Measurements from ENCODE around the gene L3MBTL3. TPM values are rescaled to one million over a fixed set of nuclear protein-coding genes. Genes with fewer than 3 reads are reported as not detected.

The L3MBTL3 gene
- total and polyA plus RNA-seq, 2 experiments from 2014 or later = 8.7 to 11.2 TPM

- no peak for TF ChIP-seq ZNF462 (CRISPR knock-in tag; IDR thresholded peaks at IDR 0.05)
- TF ChIP-seq EZH2phosphoT487 (IDR thresholded peaks at IDR 0.05; ENCODE audit: unreplicated experiment) = no peak
- no peak for TF ChIP-seq NANOG (IDR thresholded peaks at IDR 0.05; ENCODE audit: borderline replicate concordance)
- TF ChIP-seq ZNF114 (CRISPR knock-in tag; IDR thresholded peaks at IDR 0.05) = no peak
Measured at GRCh38 chr6:129980821-129981220, 37.6 kb upstream of the L3MBTL3 start (continued).

GRCh38 chr6:129981598-129981997 is 36.8 kb upstream of the L3MBTL3 start:
- H3K27ac ChIP-seq (ENCODE audit: low read depth) = no peak overlapping the region
- H3F3A ChIP-seq (replicated peaks; ENCODE audit: low read depth) = no peaks in the 10 kb centered on the region
- H3K4me2 ChIP-seq = no peak overlapping the region
- H3K36me3 Mint-ChIP-seq (ENCODE audit: low read depth) = no peaks in the 10 kb centered on the region
- no peak for ATAC-seq
- no peak overlapping the region for H2AFZ ChIP-seq
- no peaks in the 10 kb centered on the region for H3K9me2 ChIP-seq (ENCODE audit: insufficient read depth)
- no peaks in the 10 kb centered on the region for H3K4me1 Mint-ChIP-seq
- no peak overlapping the region for H3K27ac Mint-ChIP-seq
- no peaks in the 10 kb centered on the region for H3K27me3 ChIP-seq (ENCODE audit: insufficient read depth)
- TF ChIP-seq JUNB (IDR thresholded peaks at IDR 0.05; ENCODE audit: unreplicated experiment) (no peak), CTCF (conservative IDR thresholded peaks at IDR 0.05; ENCODE audit: low read depth in 2 of 2) (peak; percentile 40 to 41), STAT1 (IDR thresholded peaks at IDR 0.05; ENCODE audit: unreplicated experiment) (no peak)
- no peaks in the 10 kb centered on the region for H3K4me1 ChIP-seq (ENCODE audit: insufficient read depth)
- H3K79me2 ChIP-seq (replicated peaks; ENCODE audit: insufficient read depth) = no peaks in the 10 kb centered on the region
- H3K9me3 Mint-ChIP-seq = peaks cover 4% of the 10 kb centered on the region; the same call in 2 of the 3 replicates
- H3K4me3 ChIP-seq = no peak overlapping the region
- no peak overlapping the region for H3K4me3 Mint-ChIP-seq
- H4K20me1 ChIP-seq (replicated peaks; ENCODE audit: insufficient read depth) = no peaks in the 10 kb centered on the region
- DNase-seq (ENCODE audit: low spot score) = no peak
- no peaks in the 10 kb centered on the region for H3K27me3 Mint-ChIP-seq (ENCODE audit: insufficient read depth, low read depth, poor library complexity)
- no peaks in the 10 kb centered on the region for H3K36me3 ChIP-seq (ENCODE audit: insufficient read depth)

Data from GM23338 (cell line).